ENCODE results near the gene MAP3K7CL.

MAP3K7CL gene

DNA sequence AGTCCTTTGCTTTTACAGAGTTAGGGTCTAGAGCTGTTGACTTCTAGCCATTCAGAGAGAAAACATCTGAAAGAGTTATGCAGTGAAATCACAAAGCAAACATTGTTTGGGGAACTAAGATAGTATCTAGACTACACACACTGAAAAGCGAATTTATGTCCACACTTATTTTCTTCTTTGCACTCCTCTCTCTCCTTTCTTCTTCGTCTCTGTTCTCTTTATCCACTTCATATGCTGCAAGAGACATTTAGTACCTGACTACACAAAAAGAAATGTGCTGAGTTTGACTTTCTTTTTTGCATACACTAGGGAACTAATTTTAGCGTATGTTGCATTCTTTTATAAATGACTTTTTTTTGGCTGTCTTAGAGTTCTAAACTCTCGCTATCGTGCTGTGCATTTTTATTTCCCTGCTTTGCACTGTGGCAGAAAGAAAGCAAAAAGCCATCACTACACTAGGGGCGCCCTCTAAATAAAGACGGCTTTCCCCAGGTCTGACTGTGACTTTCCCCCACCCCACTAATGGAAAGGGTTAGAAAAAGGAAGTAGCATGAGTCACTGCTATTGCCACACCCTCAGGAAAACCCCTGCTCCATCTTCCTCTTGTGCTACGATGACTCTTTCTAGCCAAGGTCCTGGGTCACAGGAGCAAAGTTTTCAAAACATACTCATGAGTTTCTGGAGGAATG lies 65.7 kb downstream of the MAP3K7CL start:
- peak; percentile 38 for DNase-seq (ENCODE audit: low read depth, low spot score)

DNA sequence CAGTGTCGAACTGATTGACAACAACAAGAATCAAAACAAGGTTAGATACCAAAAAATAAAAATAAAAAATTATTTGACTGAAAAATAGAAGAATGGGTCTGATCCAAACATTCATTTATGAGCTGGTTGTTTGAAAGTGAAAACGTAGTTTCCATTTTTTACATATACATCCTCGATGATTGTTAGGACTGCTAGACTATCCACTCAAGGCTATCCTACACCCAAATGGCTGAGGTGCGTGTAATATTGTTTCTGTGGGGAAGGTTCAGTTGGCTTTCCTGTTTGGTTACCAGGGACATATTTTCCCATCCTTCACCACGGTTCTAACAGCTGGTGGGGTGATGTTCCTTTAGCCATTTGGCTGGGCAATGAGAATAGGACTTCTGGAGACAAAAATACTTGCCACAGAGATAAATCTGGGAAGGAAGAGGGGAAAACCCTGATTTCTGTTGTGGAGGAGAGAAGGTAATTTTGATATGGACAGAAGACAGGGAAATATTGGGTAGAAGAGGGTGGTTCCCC lies 66.3 kb downstream of the MAP3K7CL start:
- DNase-seq (ENCODE audit: low read depth, low spot score) = no peak

DNA sequence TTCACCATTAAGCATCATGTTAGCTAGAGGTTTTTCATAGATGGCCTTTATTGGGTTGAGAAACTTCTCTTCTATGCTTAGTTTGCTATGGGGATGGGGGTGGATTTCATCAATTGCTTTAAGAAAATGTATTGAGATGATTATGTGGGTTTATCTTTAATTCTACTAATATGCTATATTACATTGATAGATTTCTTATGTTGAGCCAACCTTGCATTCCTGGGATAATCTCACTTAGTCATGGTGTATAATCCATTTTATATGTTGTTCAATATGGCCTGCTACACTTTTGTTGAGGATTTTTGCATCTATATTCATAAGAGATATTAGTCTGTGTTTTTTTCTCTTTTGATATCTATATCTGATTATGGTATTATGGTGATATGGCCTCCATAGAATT lies 70.7 kb downstream of the MAP3K7CL start:
- DNase-seq (ENCODE audit: low read depth, low spot score) = no peak

DNA sequence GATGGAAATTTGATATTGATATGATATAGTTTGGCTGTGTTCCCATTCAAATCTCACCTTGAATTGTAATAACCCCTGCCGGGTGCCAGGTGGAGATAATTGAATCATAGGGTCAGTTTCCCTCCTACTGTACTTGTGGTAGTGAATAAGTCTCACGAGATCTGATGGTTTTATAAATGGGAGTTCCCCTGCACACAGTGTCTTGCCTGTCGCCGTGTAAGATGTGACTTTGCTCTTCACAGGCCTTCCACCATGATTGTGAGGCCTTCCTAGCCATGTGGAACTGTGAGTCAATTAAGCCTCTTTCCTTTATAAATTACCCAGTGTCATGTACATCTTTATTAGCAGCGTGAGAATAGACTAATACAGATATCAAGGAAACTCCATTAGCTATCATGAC lies 74.6 kb downstream of the MAP3K7CL start:
- no peak for DNase-seq (ENCODE audit: low read depth, low spot score)

DNA sequence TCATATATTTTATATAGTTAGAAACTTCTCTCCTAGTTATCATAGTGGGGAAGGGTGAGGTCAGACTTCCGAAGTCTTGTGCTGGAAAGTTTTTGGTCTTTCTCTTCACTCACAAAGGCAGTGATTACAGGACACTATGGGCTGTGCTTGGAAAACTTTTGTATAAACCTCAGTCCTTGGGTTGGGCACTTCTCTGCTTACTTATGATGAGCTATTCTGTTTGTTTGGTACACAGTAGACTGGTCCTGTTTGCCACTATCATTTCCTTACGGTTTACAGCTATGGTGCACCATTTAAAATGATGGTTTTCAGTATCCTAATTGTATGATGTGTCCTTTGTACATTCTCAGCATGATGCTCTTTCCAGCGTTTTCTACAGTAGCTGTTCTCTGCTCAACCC lies 75.5 kb downstream of the MAP3K7CL start:
- DNase-seq (ENCODE audit: low read depth, low spot score) = no peak

DNA sequence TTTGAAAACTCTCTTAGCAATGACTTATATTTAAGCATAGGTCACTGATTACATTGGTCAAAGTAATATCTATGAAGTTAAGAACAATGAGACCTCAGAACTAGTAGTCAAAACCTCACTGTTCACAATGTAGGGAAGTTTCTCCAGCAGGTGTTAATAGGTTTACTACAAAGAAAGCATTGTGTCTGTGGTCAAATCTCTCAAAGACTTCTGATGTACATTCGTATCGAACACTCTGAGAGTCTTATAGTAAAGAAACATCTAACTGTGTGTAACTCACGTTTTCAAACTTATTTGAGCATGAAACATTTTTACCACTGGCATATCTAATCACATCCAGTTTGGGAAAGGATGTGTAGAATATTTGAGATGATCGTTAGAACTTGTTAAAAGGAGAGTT lies 76.0 kb downstream of the MAP3K7CL start:
- DNase-seq (ENCODE audit: low read depth, low spot score) = no peak

DNA sequence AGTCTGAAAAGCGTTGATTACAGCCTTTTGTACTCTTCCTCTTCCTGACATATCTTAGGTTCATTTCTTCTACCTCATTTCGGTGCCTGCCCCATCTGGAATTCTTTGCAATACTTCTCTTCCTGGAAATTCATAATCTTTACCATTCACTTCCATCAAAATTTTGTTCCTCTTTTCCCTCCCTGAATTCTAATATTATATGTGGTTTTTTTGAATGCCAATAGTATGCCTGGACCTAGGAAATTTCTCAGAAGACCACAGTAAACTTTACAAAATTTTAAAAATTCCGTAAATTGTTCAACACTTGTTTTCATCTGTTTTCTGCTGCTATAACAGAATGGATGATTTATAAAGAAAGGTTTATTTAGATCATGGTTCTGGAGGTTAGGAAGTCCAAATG lies 76.8 kb downstream of the MAP3K7CL start:
- DNase-seq (ENCODE audit: low read depth, low spot score) = no peak

DNA sequence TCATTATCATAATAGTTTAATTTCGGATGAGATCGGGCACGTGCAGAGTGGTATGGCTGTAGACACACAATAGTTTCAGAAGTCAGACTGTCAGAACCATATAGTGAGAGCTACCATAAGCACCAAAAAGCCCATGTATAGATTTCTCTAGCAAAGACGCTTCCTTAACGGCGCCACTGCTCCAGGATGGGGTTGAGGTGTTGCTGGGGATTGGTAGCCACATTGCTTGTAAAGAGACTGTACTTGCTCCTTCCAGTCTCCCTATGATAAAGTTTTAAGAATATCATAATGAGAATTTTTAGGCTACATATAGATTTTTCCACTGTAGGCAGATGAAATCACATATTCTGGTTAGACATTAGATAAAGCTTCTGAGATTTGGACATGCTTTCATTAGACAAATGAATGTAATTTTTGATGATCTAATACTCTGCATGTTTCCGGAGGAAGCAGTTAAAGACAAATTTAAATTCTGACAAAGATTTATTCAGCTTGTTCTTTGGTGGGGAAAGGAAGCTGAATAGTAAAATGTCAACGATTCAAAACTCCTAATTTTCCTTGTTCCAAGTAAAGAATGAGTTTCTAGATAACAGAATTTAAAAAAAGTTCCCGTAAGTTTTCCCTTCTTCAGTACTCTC lies 77.7 kb downstream of the MAP3K7CL start:
- no peak for DNase-seq (ENCODE audit: low read depth, low spot score)

DNA sequence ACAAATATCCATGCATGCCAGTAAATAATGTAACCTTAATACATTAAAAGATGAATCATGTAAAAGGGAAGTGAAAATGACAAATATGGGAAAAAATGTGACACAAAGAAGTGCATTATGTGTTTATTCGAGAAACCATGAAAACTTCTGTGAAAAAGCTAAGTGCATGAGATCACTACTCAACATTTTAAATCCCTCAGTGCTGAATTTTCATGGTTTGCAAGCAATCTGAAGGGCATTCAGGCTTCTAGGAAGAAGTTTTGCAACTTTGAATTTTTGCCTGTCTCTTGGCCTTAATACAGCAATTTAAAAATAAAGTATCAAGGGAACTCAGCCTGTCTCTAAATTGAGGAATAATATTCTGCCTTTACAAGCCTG lies 78.2 kb downstream of the MAP3K7CL start:
- DNase-seq (ENCODE audit: low read depth, low spot score) = no peak

DNA sequence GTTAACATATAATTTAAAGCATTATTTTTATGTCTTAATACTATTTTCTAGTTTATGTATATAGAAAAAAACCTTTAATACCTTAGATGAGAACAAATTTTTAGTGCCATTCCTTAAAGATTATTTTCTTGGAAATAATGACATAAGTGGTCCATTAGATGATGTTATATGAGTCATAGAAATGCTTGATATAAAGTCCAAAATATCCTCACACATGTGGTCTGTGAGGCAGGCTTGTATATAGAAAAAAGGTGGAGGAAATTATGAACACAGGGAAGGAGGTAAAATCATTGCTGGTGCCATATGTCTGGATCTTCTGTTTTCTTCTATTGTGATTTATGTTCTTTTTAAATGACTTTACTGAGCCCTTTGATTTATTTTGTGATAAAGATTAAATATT lies 79.3 kb downstream of the MAP3K7CL start:
- no peak for DNase-seq (ENCODE audit: low read depth, low spot score)

DNA sequence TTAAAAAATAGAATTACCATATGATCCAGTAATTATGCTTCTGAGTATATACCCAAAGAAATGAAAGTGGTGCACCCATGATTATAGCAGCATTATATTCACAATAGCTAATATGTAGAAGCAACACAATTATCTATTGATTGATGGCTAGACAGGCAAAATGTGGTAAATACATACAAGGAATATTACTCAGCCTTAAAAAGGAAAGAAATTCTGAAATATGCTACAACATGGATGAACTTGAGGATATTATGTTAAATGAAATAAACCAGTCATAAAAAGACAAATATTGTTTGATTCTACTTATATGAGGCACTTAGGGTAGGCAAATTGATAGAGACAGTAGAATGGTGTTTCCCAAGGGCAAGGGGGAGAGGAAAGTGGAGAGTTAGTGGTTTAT lies 80.8 kb downstream of the MAP3K7CL start:
- no peak for DNase-seq (ENCODE audit: low read depth, low spot score)

DNA sequence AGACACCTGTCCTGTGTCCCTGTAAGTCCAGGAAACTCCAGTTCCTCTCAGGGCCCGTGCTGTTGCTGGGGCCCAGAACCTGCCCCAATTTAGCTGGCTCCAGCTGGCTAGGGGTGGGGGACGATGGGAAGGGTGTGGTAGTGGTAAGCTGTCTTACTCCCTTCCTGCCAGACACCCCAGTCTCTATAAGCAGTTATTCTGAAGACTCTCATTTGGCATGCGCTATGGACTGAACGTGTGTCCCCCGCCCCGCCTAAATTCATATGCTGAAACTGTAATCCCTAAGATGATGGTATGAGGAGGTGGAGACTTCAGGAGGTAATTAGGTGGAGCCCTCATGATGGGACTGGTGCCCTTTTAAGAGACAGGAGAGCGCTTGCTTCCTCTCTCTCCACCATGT lies 82.0 kb downstream of the MAP3K7CL start:
- DNase-seq (ENCODE audit: low read depth, low spot score) = no peak

DNA sequence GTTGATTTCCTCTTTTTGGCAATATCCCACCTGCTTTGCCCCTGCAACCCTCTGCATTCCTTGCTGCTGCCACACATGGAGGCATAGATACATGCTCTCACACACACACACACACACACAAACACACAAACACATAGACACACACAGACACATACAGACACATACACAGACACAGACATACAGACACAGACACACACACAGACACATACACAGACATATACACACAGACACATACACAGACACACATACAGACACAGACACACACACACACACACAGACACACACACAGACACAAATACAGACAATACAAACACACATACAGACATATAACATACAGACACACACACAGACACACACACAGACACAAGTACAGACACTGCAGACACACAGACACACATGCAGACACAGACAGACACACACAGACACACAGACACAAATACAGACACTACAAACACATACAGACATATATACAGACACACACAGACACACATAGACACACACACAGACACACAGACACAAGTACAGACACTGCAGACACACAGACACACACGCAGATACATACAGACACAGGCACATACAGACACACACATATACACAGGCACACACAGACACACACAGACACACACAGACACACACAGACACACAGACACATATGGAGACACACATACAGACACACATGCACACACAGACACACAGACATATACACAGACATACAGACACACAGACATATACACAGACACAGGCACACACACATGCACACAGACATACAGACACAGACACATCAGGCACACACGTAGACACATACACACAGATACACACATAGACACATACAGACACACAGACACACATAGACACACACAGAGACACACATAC lies 83.3 kb downstream of the MAP3K7CL start:
- DNase-seq (ENCODE audit: low read depth, low spot score) = no peak

DNA sequence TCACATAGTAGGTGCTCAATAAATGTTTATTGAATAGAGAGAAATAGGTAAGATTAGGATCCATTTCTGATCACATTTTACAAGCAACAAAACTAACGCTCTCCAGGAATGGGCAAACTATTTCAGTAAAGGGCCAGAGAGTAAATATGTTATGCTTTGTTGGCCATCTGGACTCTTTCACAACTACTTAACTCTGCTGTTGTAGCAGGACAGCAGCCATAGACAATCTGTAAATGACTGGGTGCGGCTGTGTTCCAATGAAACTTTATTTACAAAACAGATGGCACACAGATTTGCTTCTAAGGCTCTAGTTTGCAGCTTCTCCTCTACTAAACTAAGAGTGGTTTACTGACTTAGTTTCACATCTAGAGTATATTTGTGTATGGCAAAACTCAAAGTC lies 85.3 kb downstream of the MAP3K7CL start:
- no peak for DNase-seq (ENCODE audit: low read depth, low spot score)

DNA sequence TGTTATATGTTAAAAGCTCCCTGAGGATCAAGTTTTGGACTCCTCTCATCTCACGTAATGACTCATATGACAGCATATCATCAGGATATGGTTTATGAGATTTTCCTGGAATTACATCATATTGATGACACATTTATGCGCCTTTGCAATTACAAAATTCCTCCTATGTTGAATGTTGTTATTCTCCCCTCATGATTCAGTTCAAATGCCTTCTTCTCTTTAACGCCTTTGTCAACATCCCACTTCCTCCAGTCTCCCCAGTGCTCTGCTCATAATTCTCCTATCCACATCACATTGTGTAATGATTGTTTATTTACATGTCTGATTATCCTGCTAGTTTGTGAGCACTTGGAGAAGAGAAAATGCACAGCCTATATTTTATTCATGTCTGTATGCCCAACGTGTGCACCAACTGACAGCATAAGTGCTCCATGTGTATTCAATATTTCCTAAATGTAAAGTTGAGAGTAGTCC lies 87.4 kb downstream of the MAP3K7CL start:
- no peak for DNase-seq (ENCODE audit: low read depth, low spot score)

DNA sequence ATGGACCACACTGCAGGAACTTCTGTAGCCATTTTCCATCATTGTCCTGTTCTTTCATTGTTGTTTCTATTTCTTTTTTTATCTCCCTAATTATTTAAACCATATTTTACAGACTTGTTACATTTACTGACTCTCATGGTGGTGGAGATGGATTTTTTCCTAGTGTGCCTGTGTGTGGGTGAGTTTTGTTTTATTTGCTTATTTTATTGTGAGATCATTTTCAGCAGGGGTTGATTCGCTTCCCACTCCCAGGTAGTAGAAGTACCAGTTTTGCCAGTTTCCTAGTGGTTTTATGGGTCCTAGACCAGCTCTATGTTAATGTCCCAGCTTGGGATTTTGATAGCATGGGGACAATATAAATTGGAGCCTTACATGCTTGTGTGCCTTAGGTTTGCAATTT lies 88.3 kb downstream of the MAP3K7CL start:
- no peak for DNase-seq (ENCODE audit: low read depth, low spot score)

DNA sequence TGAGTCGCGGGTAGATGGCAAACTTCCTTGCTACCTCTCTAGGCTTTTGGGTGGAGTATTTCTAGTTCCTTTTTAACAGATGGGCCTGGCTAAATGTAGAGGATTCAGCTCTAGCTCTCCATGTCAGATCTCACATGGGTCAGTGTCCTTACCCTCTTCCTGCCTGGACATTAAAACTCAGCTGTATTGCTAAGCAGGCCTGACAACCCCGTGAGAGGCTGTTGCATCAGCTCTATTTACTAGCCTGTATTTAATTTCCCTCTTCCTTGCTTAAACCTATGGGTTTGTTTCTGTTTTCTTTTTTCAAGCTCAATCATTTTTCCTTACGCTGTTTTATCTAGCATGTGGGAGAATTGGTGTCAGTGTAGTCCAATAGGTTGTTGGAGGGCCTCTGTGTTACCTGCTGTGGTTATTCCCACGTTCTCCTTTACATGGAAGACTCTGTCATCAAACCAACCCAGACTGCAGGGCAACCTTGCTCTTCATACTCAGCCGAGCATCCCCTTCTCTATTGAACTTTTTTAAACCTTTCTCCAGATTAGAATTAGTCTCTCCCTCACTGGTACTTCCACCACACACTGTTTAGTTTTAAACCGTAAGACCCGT lies 88.8 kb downstream of the MAP3K7CL start:
- DNase-seq (ENCODE audit: low read depth, low spot score) = no peak

DNA sequence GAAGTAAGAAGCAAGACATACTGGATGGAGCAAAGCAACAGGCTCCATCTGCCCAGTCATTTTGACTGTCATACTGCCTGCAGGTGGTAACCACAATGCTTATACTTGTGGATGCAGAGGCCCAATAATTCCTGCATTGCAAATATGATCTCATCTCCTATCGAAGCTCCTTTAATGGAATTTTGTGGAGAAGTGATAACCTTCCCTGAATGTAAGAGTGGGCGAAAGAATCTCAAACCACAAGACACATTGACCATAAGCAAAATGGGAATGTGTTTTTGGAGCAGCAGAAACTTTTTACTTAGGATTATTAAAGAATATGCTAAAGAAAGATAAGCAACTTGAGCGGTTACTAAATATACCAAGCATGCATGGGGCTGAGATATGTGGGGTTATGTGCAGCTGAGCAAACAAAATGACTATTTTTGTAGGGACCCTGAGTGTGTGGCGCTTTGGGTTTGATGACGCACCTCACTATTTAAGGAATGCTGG lies 90.9 kb downstream of the MAP3K7CL start:
- no peak for DNase-seq (ENCODE audit: low read depth, low spot score)

DNA sequence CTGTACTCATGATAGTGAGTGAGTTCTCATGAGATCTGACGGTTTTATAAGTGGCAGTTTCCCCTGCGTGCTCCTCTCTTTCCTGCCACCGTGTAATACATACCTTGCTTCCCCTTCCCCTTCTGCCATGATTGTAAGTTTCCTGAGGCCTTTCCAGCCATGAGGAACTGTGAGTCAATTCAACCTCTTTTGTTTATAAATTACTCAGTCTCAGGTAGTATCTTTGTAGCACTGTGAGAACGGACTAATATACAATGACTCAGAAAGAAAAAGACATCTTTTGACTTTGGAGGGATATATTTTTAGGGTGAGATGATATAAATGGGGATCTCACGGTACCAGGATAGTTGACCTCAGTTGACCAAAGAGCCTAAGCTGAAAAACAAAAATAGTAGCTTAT lies 93.6 kb downstream of the MAP3K7CL start:
- DNase-seq (ENCODE audit: low read depth, low spot score) = no peak
